ENCODE measurements around the gene CDHR2.

The CDHR2 gene

DNA sequence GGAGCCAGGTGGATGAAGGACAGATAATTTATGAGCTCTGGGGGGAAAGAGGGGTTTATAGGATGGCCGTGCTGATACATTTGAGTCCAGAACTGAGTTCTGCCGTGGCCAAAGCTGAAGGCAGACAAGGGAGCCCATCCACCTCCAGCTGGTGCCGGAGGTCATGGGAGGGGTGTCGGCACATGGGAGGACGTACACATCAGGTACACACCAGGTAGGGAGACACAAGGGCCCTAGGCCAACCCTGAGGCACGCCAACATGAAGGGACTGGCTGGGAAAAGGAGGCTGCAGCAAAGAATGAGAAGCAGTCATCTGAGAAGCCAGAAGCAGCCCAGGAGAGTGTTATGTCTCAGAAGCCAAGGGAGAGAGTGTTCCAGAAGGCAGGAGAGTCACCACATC, 62.9 kb downstream of the CDHR2 start:
- no peak for DNase-seq (ENCODE audit: extremely low read depth in 1 of 2, low read depth in 1 of 2)

DNA sequence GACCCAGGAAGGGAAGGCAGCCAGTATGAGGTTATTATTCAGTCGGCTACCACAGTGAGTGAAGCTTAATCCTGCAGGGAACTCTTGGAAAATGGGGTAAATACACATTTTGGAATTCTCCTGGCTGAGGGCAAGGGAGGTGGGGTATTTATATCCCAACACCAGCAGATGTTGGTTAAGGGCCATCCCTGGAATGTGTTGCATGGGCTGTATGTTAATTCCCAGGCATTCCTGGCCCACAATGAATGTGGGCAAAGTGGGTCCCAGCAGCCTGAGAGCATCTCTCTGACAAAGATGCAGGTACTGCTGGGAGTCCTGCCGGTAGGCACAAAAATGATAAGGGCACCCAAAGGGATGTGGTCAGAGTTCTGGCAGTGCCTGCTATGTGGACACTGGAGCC, 63.7 kb downstream of the CDHR2 start:
- no peak for DNase-seq (ENCODE audit: extremely low read depth in 1 of 2, low read depth in 1 of 2)

- no peak for DNase-seq (ENCODE audit: extremely low read depth in 1 of 2, low read depth in 1 of 2)
Observed at GRCh38 chr5:176614805-176615478, 65.8 kb downstream of the CDHR2 start.

GRCh38 chr5:176616511-176616910, 67.4 kb downstream of the CDHR2 start:
- DNase-seq (ENCODE audit: extremely low read depth in 1 of 2, low read depth in 1 of 2) = no peak

DNA sequence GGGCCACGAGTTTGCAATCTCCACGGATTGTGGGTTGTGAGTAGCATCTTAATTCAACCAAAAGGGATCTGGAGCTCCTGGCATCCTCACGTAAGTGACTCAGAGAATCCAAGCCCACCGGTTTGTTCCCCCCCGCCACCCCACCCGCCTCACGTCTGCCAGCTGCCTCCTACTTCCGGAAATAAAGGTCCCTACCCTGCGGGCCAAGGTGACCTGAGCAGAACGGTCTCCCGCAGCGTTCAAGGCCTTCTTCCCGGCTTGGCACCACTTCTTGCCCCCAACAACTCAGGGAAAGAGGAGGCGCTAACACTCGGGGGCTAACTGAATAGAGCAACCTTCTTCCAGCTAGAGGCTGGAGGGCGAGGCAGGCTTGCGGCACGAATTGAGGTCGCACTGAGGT, 69.6 kb downstream of the CDHR2 start:
- DNase-seq (ENCODE audit: extremely low read depth in 1 of 2, low read depth in 1 of 2) = no peak

DNA sequence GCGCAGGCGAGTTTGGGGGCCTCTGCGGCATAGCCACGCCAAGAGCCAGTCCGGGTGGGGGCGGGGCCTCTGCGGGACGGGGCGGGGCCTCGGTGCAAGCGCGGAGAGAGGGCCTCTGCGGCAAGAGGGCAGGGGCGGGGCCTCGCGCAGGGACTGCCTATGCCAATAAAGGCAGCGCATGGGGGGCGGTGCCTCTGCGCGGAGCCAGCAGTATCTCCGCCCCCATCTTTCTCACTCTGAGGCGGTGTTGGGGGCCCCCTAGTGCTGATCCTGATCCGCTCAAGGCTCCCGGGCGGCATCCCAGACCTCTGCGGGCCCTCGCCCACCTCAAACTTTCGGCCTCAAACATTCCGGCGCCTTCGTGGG, 70.0 kb downstream of the CDHR2 start:
- peak; percentile 75 to 89 for DNase-seq (ENCODE audit: extremely low read depth in 1 of 2, low read depth in 1 of 2)

DNA sequence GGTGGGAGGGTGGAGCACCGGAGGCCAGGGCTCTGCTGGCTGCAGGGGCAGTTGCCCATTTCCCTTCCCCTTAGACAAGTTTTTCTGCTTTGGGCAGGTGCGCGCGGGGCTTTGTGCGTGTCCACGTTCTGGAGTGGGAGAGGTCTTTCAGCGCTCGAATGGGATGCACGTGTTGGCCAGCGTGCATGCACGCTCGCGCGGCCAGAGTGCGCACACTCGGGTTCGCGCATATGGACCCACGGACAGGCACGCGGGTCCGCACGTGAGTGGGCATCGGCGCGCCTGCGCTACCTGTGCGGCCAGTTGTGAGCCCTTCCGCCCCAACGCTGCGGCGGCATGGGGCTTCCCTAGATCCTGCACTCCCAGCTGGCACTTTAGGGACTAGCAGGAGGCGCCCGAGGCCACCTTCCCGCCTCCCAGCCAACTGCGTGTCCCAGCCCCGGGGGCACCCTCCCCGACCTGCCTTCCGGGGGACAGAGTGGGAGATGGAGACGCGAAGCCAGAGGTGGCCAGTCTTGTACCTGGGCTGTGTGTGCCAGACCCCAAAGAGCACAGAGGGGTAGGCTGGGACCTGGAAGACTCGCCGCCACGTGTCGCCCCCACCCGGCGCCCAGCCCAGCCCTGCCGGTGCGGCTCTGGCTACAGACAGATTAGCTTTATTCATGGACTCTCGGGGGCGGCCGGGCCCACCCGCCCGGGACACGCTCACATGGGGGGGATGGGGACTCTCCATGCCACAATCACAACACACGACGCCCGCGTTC, 70.6 kb downstream of the CDHR2 start:
- no peak for DNase-seq (ENCODE audit: extremely low read depth in 1 of 2, low read depth in 1 of 2)

GRCh38 chr5:176620333-176620981, 71.3 kb downstream of the CDHR2 start:
- no peak for DNase-seq (ENCODE audit: extremely low read depth in 1 of 2, low read depth in 1 of 2)

- no peak for DNase-seq (ENCODE audit: extremely low read depth in 1 of 2, low read depth in 1 of 2)
Observed at GRCh38 chr5:176621661-176622079, 72.5 kb downstream of the CDHR2 start.

DNA sequence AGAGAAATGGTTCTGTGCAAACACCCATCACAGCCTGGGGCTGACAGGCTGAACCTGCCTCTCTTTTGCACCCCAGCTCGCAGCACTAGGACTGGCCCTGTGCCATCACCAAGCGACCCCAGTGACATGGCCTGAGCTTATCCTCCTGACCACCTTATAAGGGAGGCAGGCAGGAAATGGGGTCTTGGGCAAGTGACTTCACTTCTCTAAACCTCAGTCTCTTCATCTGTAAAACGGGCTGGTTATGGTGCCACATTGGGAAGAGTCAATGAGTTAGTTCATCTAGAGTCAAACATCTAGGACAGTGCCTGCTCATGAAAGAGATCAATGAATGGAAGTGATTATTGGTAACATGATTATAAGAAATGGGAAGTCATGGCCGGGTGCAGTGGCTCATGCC, 75.0 kb downstream of the CDHR2 start:
- DNase-seq (ENCODE audit: extremely low read depth in 1 of 2, low read depth in 1 of 2) = no peak

DNA sequence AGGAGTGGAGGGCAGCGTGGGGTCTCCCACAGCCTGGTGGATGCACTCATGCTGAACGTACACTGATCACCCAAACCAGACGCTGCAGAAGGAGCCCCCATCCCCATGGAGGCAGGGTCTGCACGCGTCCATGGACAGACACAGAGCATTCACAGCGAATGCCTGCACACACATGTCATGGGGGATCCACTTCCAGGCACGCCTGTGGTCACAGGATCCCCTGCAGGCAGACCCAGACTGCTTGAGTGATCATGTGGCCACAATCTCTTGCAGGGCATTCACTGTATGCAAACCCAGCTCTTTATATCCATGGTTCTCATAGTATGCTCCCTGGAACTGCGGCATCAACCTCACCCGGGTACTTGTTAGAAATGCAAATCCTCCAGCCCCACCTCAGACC, 75.8 kb downstream of the CDHR2 start:
- no peak for DNase-seq (ENCODE audit: extremely low read depth in 1 of 2, low read depth in 1 of 2)

- DNase-seq (ENCODE audit: extremely low read depth in 1 of 2, low read depth in 1 of 2) = no peak
Observed at GRCh38 chr5:176625512-176625911, 76.4 kb downstream of the CDHR2 start.

DNA sequence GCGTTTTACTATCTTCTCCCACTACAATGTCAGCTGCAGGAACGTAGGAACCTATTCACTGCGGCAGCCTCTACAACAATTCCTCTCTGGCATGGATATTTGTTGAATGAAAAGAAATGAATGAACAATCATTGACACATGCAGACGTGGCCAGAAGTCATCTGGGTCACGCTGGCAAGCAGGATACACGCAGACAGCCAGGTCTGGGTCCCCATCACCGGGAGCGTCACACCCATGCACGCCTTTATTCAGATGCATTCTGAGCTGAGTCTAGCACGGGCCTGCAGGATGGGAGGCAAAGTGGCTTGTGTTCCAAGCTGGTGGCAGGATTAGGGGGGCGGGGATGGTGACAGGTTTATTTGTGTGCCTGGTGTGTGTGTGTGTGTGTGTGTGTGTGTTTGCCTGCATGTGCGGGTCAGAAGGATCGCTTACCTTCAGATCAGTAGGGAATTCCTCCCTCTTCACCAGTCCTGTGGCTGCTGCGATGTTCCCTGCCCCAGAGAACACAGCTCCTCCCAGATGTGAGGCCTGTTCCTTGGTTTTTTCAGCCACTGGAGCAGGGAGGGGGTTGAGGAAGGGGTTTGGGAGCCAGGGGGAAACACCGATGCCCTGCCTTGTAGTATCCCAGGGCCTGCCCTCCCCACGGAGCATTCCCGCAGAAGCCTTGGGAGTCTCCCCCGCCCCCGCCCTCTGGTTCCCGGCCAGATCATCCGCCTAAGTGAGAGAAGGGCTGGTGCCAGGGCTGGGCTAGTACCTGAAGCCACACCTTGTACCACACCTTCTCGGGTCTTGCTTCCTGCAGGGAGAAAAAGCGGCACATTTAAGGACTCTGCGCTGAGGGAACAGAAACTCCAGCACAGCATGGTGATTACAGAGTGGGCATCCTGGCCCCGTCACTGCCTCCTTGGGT, 77.1 kb downstream of the CDHR2 start:
- DNase-seq (ENCODE audit: extremely low read depth in 1 of 2, low read depth in 1 of 2) = no peak

DNA sequence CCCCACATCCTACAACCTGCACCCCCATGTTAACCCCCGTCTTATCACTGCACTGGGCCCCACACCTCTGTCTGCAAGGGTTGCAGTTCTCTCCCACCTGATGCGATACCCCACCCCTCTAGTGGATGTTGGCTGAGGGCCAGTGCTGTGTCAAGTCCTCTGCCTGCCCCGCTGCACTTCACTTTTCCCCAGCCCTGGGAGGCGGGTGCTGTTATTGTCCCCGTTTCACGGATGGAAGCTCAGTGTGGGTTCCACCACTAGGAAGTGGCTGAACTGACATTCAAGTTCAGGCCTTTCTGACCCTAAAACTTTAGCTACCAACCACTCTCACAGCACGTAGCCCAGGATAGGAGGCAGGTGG, 77.7 kb downstream of the CDHR2 start:
- no peak for DNase-seq (ENCODE audit: extremely low read depth in 1 of 2, low read depth in 1 of 2)

DNA sequence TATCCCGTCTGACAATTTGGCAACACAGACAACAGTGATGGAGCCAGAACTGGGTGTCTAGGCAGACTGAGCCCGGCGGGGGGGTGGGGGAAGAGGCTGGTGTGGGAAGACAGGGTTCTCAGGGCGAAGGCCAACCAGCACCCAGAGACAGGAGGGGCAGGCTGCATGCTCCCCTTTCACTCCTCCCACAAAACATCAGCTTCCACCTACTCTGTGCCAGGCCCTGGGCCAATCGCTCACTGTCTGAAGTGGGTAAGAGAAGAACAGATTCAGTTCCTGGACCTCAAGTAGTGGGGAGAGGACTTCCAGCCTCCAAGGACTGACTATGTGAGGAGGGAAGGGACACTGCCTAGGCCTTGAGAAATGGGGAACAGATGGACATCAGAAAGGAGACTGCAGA, 78.4 kb downstream of the CDHR2 start:
- no peak for DNase-seq (ENCODE audit: extremely low read depth in 1 of 2, low read depth in 1 of 2)

GRCh38 chr5:176628406-176629228, 79.5 kb downstream of the CDHR2 start:
- no peak for DNase-seq (ENCODE audit: extremely low read depth in 1 of 2, low read depth in 1 of 2)

GRCh38 chr5:176629317-176629852, 80.2 kb downstream of the CDHR2 start:
- DNase-seq (ENCODE audit: extremely low read depth in 1 of 2, low read depth in 1 of 2) = no peak

DNA sequence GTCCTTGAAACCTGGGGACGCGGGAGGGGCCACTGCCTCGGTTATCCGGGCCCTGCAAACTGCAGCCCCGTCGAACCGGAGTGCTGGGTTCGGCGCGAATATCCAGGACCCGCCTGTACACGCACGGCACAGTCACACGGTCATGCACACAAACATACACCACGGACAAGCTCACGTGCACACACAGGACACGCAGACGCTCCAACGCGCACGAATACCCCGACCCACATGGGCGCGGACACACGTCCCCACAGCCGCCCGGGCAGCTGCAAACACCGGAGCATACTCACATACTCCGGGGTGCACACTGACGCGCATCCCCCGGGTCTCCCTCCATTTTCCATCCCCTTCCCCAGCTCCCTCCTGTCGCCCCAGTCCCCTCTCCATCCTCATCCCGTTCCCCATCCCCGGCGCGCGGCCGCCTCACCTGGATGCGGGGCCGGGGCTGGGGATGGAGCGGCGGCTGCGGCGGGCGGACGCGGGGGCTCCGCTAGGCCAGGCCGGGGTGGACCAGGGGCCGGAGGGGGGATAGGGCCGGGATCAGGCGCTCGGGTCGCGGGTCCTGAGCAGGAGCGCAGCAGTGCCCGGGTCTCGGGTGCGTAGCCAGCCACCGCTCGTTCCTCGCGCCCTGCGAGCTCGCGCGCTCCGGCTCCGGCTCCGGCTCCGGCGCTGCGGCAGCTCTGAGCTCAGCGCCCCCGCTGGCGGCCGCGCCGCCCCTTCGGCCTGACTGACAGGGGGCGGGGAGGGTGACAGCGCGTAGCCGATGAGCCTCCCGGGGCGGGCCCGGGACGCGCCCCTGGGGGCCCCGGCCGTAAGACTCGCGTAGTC, 80.9 kb downstream of the CDHR2 start, which contains the start of the genes EIF4E1B and SNCB:
TSS of gene EIF4E1B (plus strand) at position 823 of the 828 bp plus-strand sequence. CDS start 12,113 bp downstream, outside the sequence.
TSS of gene SNCB (minus strand) at position 682 of the 828 bp plus-strand sequence. CDS start 880 bp downstream, outside the sequence.
- peak in 1 of 2 donors; percentile 50 for DNase-seq (ENCODE audit: extremely low read depth in 1 of 2, low read depth in 1 of 2)

DNA sequence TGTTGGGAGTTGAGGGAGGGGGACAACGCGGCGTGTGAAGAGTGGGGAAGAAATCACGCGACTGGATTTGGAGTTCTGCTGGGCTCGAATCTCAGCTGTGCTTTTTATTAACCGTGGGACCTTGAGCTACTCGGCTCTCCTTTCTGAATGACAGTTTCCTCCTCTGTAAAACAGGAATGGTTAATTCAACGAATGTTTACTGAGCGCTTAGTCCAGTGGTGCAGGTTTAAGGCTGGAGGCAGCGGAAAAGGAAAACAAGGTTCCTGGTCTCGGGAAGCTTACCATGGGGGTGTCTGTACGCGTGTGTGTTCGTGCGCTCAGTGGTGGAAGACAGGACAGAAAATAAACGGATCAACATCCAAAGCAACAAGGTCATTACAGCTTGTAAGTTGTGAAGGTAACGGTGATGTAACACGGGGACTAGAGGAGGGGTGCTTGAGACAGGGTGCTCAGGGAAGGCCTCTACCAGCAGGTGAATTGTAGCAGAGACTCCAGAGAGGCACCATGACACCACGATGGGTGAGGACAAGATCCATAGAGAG, 81.6 kb downstream of the CDHR2 start:
- no peak for DNase-seq (ENCODE audit: extremely low read depth in 1 of 2, low read depth in 1 of 2)
